ENCODE measurements around the gene GNAQ. TPM values are rescaled to one million over a fixed set of nuclear protein-coding genes. Genes with fewer than 3 reads are reported as not detected.

The GNAQ gene
- total RNA-seq, 2 donors from 2014 or later = 20.9 to 27.8 TPM

- ATAC-seq (peak in 1 of 2 donors; percentile 33), DNase-seq (no peak)
- intact Hi-C loops (cut with DNase I) = no loop called here
Measured at GRCh38 chr9:77927265-77927664, 104.3 kb downstream of the GNAQ start.

GRCh38 chr9:77926371-77926878 lies 105.2 kb downstream of the GNAQ start:
- ATAC-seq (peak in 1 of 2 donors; percentile 76), DNase-seq (no peak)
- intact Hi-C loops (cut with DNase I) = no loop called here

GRCh38 chr9:77922591-77922990 lies 109.0 kb downstream of the GNAQ start:
- ATAC-seq (no peak), DNase-seq (no peak)
- intact Hi-C loops (cut with DNase I) = no loop called here

GRCh38 chr9:77917800-77918199 lies 113.8 kb downstream of the GNAQ start:
- intact Hi-C loops (cut with DNase I) = no loop called here
- no peak for ATAC-seq

GRCh38 chr9:77916820-77917219 lies 114.8 kb downstream of the GNAQ start:
- intact Hi-C loops (cut with DNase I) = no loop called here
- DNase-seq = no peak
- no peak for ATAC-seq

More at GRCh38 chr9:77917800-77918199, 113.8 kb downstream of the GNAQ start:
- no peak for DNase-seq

GRCh38 chr9:77916410-77916819 lies 115.2 kb downstream of the GNAQ start:
- no peak for DNase-seq
- intact Hi-C loops (cut with DNase I) = no loop called here
- ATAC-seq = no peak

GRCh38 chr9:77915744-77916143 lies 115.9 kb downstream of the GNAQ start:
- ATAC-seq = no peak
- no peak for DNase-seq
- intact Hi-C loops (cut with DNase I) = no loop called here

- no peak for ATAC-seq
- intact Hi-C loops (cut with DNase I) = no loop called here
- no peak for DNase-seq
Measured at GRCh38 chr9:77912895-77913693, 118.5 kb downstream of the GNAQ start.

- intact Hi-C loops (cut with DNase I) = no loop called here
- DNase-seq = no peak
- no peak for ATAC-seq
Measured at GRCh38 chr9:77911928-77912327, 119.7 kb downstream of the GNAQ start.

- intact Hi-C loops (cut with DNase I) = no loop called here
- ATAC-seq (no peak), DNase-seq (no peak)
Measured at GRCh38 chr9:77910194-77910621, 121.4 kb downstream of the GNAQ start.

GRCh38 chr9:77909306-77909705 lies 122.3 kb downstream of the GNAQ start:
- intact Hi-C loops (cut with DNase I) = no loop called here
- no peak for DNase-seq
- ATAC-seq = no peak

- no peak for DNase-seq
- no peak for ATAC-seq
- intact Hi-C loops (cut with DNase I) = no loop called here
Measured at GRCh38 chr9:77908293-77908692, 123.3 kb downstream of the GNAQ start.

- DNase-seq (no peak), ATAC-seq (no peak)
- intact Hi-C loops (cut with DNase I) = no loop called here
Measured at GRCh38 chr9:77907585-77907984, 124.0 kb downstream of the GNAQ start.

- intact Hi-C loops (cut with DNase I) = no loop called here
- ATAC-seq (no peak), DNase-seq (no peak)
Measured at GRCh38 chr9:77906991-77907390, 124.6 kb downstream of the GNAQ start.

- intact Hi-C loops (cut with DNase I) = no loop called here
- ATAC-seq = no peak
- DNase-seq = no peak
Measured at GRCh38 chr9:77903666-77904285, 127.8 kb downstream of the GNAQ start.

- ATAC-seq = no peak
- intact Hi-C loops (cut with DNase I) = no loop called here
- DNase-seq = no peak
Measured at GRCh38 chr9:77901771-77902170, 129.8 kb downstream of the GNAQ start.

GRCh38 chr9:77901018-77901417 lies 130.6 kb downstream of the GNAQ start:
- DNase-seq (no peak), ATAC-seq (no peak)
- intact Hi-C loops (cut with DNase I) = no loop called here

- intact Hi-C loops (cut with DNase I) = no loop called here
Measured at GRCh38 chr9:77899679-77900354, 131.8 kb downstream of the GNAQ start.

GRCh38 chr9:77898864-77899263 lies 132.7 kb downstream of the GNAQ start:
- intact Hi-C loops (cut with DNase I) = no loop called here
- ATAC-seq (no peak), DNase-seq (no peak)

More at GRCh38 chr9:77899679-77900354, 131.8 kb downstream of the GNAQ start:
- no peak for ATAC-seq
- no peak for DNase-seq

All from left cardiac atrium (tissue), 4 donors.